K562 (cell line): ENCODE data around the gene CRKL. TPM values are rescaled to one million over a fixed set of nuclear protein-coding genes. Genes with fewer than 3 reads are reported as not detected.
A peak's percentile ranks its signal among the peaks of the same experiment; 100 is the strongest.

Source experiments
- ARID3B ChIP-seq: fragments of 250-450 bp; sonication (Bioruptor Pico); IDR thresholded peaks from 2 replicates; pipeline ENCODE4 v1.4.0; 2020; ENCODE audit warnings: borderline replicate concordance
- BCOR ChIP-seq: fragments of 450-650 bp; IDR thresholded peaks from 2 replicates; pipeline ENCODE4 v1.6.1; 2016
- GATA2 ChIP-seq: sonication (generic); formaldehyde crosslinking; IDR thresholded peaks from 2 replicates; pipeline ENCODE4 v1.4.0; 2020; ENCODE audit warnings: mild to moderate bottlenecking, missing genetic modification reagents
- HNRNPK ChIP-seq: fragments of 200-400 bp; formaldehyde crosslinking; IDR thresholded peaks from one replicate; pipeline ENCODE4 v1.6.1; 2018; ENCODE audit warnings: mild to moderate bottlenecking, low read depth, low read length; ENCODE audit not compliant: poor library complexity, severe bottlenecking
- MAZ ChIP-seq, 2 experiments: fragments of 450-650 bp in 1 of 2; sonication (generic) in 1 of 2; formaldehyde crosslinking; IDR thresholded peaks in 1 of 2; conservative IDR thresholded peaks in 1 of 2; 2 replicates each; pipeline versions ENCODE4 v1.4.0 to v1.5.0; 2020; ENCODE audit warnings: mild to moderate bottlenecking in 1 of 2, missing genetic modification reagents in 1 of 2
- POLR2AphosphoS5 ChIP-seq: IDR thresholded peaks from 2 replicates; pipeline ENCODE4 v1.6.1; 2011; ENCODE audit warnings: mild to moderate bottlenecking, low read depth, low read length, moderate library complexity; ENCODE audit not compliant: control insufficient read depth, insufficient read depth
- ZFP91 ChIP-seq: sonication (generic); formaldehyde crosslinking; IDR thresholded peaks from 2 replicates; pipeline ENCODE4 v1.8.0; 2022; ENCODE audit warnings: mild to moderate bottlenecking, missing genetic modification reagents
- ZNF707 ChIP-seq: fragments of 250-450 bp; sonication (Bioruptor Pico); conservative IDR thresholded peaks from 2 replicates; pipeline ENCODE4 v1.8.0; 2022; ENCODE audit warnings: inconsistent platforms, mild to moderate bottlenecking, moderate library complexity
- ZNF766 ChIP-seq: fragments of 200-800 bp; sonication (Bioruptor generic); conservative IDR thresholded peaks from 2 replicates; pipeline ENCODE4 v1.6.1; 2016; ENCODE audit warnings: missing genetic modification characterization, missing compliant biosample characterization
- ZNF778 ChIP-seq: fragments of 450-650 bp; formaldehyde crosslinking; IDR thresholded peaks from 2 replicates; pipeline ENCODE4 v1.4.0; 2020; ENCODE audit warnings: mild to moderate bottlenecking, moderate library complexity
- polyA plus RNA-seq, 8 experiments: library from polyadenylated mRNA; depleted of rRNA in 4 of 8; stranded (reverse) in 5 of 8; unstranded in 3 of 8; fragments of >200 nt; fragmentation: Nextera tagmentation in 2 of 8; fragmentation: Illumina TruSeq in 1 of 8; extraction: Ambion mirVana in 2 of 8; extraction: Trizol in 1 of 8; gene quantifications; 2 replicates each; pipeline versions ENCODE4 v1.2.1 to v1.2.3, GENCODE V29; 2011 to 2014; ENCODE audit warnings: inconsistent platforms in 1 of 8, missing spikeins in 1 of 8
- total RNA-seq, 7 experiments: library from RNA; depleted of rRNA in 6 of 7; stranded (reverse); fragments of >200 nt in 6 of 7; fragmentation: Illumina TruSeq in 2 of 7; extraction: Trizol in 2 of 7; gene quantifications; 2 replicates each; pipeline versions ENCODE4 v1.2.1 to v1.2.3, GENCODE V29; 2011 to 2021; ENCODE audit warnings: low replicate concordance in 1 of 7
- TF ChIP-seq, protein P1 (sequence below), 2 experiments: fragments of 450-650 bp in 1 of 2; sonication (generic) in 1 of 2; formaldehyde crosslinking in 1 of 2; IDR thresholded peaks; 2 replicates each; pipeline versions ENCODE4 v1.7.1 to v1.9.0; 2016 to 2022; ENCODE audit warnings: inconsistent platforms in 1 of 2, mild to moderate bottlenecking in 1 of 2, missing genetic modification reagents in 1 of 2
- TF ChIP-seq, protein P2 (sequence below): fragments of 250-450 bp; sonication (Bioruptor Pico); IDR thresholded peaks from 2 replicates; pipeline ENCODE4 v1.8.0; 2021; ENCODE audit warnings: borderline replicate concordance, mild to moderate bottlenecking, moderate library complexity; ENCODE audit not compliant: poor library complexity, severe bottlenecking

Gene CRKL
- total and polyA plus RNA-seq, 9 of the 15 experiments (the other 6 are each of a cell fraction or from before 2014, with no cell fraction given): 100 to 263 (median 124) TPM

GRCh38 chr22:20937794-20938671 lies 20.8 kb downstream of the CRKL start (continued):
- TF ChIP-seq ARID3B (CRISPR knock-in tag): no peak
- no peak for TF ChIP-seq ZNF766 (CRISPR knock-in tag)
- 0 out of 2 replicates have a peak, but pooled peaks have one; percentile 18 for TF ChIP-seq ZNF707 (CRISPR knock-in tag)
- 0 out of 2 replicates have a peak, but pooled peaks have one; percentile 11 for TF ChIP-seq GATA2 (CRISPR knock-in tag)
- TF ChIP-seq BCOR: no peak
- TF ChIP-seq ZFP91 (CRISPR knock-in tag): 0 out of 2 replicates have a peak, but pooled peaks have one; percentile 21
- no peak for TF ChIP-seq MAZ (CRISPR knock-in tag; conservative IDR thresholded peaks at IDR 0.05 in 1 of 2, IDR thresholded peaks at IDR 0.05 in 1 of 2)
- TF ChIP-seq, protein P1, sequence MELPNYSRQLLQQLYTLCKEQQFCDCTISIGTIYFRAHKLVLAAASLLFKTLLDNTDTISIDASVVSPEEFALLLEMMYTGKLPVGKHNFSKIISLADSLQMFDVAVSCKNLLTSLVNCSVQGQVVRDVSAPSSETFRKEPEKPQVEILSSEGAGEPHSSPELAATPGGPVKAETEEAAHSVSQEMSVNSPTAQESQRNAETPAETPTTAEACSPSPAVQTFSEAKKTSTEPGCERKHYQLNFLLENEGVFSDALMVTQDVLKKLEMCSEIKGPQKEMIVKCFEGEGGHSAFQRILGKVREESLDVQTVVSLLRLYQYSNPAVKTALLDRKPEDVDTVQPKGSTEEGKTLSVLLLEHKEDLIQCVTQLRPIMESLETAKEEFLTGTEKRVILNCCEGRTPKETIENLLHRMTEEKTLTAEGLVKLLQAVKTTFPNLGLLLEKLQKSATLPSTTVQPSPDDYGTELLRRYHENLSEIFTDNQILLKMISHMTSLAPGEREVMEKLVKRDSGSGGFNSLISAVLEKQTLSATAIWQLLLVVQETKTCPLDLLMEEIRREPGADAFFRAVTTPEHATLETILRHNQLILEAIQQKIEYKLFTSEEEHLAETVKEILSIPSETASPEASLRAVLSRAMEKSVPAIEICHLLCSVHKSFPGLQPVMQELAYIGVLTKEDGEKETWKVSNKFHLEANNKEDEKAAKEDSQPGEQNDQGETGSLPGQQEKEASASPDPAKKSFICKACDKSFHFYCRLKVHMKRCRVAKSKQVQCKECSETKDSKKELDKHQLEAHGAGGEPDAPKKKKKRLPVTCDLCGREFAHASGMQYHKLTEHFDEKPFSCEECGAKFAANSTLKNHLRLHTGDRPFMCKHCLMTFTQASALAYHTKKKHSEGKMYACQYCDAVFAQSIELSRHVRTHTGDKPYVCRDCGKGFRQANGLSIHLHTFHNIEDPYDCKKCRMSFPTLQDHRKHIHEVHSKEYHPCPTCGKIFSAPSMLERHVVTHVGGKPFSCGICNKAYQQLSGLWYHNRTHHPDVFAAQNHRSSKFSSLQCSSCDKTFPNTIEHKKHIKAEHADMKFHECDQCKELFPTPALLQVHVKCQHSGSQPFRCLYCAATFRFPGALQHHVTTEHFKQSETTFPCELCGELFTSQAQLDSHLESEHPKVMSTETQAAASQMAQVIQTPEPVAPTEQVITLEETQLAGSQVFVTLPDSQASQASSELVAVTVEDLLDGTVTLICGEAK (IDR thresholded peaks at IDR 0.05): no peak
- TF ChIP-seq, protein P1 (CRISPR knock-in tag; IDR thresholded peaks at IDR 0.05): no peak
- TF ChIP-seq, protein P2, sequence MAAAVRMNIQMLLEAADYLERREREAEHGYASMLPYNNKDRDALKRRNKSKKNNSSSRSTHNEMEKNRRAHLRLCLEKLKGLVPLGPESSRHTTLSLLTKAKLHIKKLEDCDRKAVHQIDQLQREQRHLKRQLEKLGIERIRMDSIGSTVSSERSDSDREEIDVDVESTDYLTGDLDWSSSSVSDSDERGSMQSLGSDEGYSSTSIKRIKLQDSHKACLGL (CRISPR knock-in tag): no peak
- no peak for TF ChIP-seq HNRNPK
- no peak for TF ChIP-seq POLR2AphosphoS5
- TF ChIP-seq ZNF778 (CRISPR knock-in tag): no peak
